KG1 (cell line): ENCODE data around the gene SULT1A4.
"Not testable (repeated sequence)": the region's sequence is repeated elsewhere in the genome, so short reads cannot be mapped to it uniquely, and the experiment has no call there.

Experiments
- DNase-seq: peaks from one replicate; lab custom pipeline; 2025; lab: John Stamatoyannopoulos, UW

SULT1A4 gene

DNA sequence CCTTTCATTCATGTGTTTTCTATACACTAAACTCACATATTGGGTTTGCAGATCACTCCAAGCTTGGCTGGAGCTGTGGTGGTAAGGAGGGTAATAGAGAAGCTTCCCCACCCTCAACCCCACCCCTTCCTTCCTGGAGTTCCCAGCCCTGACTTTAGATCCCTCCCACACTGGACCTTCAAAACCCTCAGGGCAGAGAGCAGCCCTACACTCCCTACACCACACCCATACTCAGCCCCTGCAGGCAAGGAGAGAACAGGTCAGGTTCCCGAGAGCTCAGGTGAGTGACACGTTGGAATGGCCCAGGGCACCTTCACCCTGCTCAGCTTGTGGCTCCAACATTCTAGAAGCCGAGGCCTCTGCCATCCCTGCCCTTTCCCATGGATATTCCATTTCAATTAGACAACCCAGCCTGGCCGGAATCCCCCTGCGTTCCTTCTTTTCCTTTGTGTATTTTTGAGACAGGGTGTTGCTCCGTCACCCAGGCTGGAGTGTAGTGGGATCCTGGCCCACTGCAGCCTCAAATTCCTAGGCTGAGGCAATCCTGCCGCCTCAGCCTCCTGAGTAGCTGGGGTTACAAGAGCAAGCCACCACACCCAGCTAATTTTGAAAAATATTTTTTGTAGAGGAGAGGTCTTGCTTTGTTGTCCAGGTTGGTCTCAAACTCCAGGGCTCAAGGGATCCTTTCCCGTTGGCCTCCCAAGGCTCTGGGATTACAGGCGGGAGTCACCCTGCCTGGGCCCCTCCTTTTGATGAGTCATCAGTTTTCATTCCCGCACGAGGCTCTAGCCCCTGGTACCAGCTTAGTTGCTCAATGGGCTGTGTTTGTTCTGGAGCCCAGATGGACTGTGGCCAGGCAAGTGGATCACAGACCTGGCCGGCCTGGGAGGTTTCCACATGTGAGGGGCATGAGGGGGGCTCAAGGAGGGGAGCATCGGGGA, at the start of gene SULT1A4:
Gene SULT1A4, plus strand, starts transcription at position 208 of the 941 bp plus-strand sequence. CDS start 1,473 bp downstream, outside the sequence.
- not testable (repeated sequence) for DNase-seq

GRCh38 chr16:29423587-29423986, 36.1 kb upstream of the SULT1A4 start:
- not testable (repeated sequence) for DNase-seq

GRCh38 chr16:29425390-29425789, 34.3 kb upstream of the SULT1A4 start:
- DNase-seq, result not testable (repeated sequence)

DNA sequence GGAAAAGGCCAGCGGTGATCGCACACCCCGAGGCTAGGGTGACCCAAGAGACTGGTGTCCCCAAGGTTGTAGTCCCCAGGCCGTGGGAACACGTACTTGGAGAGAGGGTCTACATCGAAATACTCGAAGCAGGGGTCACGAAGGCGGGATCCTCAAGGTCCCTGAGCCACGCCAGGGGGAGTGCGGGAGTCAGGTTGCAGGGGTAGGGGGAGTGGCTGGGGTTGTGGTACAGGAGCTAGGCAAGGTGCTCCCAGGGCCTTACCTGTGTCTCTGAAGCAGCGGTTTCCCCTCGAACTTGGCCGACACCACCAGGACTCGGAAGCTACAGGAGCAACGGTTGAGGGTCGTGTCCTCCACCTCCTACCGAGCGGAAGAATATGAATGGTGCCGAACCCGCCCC, 6.0 kb upstream of the SULT1A4 start:
- DNase-seq, result not testable (repeated sequence)

DNA sequence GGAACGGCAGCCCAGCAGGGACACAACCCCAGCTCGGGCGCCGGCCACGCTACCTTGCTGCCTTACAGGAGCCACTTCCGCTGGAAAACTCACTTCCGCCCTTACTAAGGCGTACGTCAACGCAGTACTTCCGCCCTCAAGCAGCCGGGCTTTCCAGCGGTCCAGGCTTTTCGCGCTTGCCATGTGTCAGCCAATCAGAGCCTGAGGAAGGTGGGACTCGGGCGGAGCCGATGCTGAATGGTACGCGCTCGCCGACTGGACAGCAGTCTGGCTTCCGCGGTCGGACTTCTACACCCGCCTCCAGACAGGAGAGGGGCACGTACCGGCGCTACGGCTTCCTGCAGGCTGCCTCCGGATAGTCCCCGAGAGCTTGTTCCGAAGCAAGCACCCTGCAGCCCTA, 5.4 kb upstream of the SULT1A4 start, which contains the start of the genes BOLA2 and SLX1B:
Gene BOLA2, minus strand, starts transcription at position 83 of the 400 bp plus-strand sequence. CDS start 98 bp downstream, outside the sequence.
Gene SLX1B, plus strand, starts transcription at position 265 of the 400 bp plus-strand sequence.
- not testable (repeated sequence) for DNase-seq

DNA sequence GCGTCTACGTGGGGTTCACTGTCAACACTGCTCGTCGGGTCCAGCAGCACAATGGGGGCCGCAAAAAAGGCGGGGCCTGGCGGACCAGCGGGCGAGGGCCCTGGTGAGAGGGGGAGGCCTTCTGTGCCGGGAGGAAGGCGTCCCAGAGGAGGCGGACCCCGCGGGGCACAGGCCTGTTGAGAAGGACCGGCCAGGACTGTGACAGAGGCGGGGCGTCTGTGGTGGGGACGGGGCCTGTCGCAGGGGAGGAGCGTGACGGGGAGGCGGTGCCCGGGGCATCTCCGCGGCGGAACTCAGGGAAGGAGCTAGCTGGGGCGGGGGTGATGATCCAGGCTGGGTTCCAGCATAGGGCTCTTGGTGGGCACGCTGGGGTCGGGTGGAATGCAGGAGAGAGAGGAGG, 4.9 kb upstream of the SULT1A4 start:
- not testable (repeated sequence) for DNase-seq

DNA sequence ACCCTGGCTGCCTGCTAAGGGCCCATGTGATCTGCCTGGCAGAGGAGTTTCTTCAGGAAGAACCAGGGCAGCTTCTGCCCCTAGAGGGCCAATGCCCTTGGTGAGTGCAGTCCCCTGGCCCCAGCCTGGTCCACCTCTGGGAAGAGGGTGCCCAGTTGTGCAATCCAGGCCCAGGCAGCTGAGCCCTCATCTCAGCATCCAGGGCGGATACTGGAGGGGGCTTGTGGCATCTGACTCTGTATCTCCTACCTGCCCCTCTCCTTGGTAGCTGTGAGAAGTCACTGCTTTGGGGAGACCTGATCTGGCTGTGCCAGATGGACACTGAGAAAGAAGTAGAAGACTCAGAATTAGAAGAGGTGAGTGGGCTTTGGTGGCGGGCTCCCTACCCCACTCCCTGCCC, 2.1 kb upstream of the SULT1A4 start:
- not testable (repeated sequence) for DNase-seq

DNA sequence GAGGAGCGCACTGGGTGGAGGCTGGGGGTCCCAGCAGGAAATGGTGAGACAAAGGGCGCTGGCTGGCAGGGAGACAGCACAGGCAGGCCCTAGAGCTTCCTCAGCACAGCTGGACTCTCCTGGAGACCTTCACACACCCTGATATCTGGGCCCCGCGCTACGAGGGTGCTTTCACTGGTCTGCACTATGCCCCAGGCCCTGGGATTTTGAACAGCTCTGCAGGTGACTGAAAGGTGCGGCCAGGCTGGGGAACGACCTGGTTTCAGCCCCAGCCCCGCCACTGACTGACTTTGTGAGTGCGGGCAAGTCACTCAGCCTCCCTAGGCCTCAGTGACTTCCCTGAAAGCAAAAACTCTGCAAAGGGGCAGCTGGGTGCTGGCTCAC, 926 bp downstream of the SULT1A4 start:
- not testable (repeated sequence) for DNase-seq

- DNase-seq, result not testable (repeated sequence)
Measured at GRCh38 chr16:29465985-29466824, 6.5 kb downstream of the SULT1A4 start.

- DNase-seq, result not testable (repeated sequence)
Measured at GRCh38 chr16:29466904-29467303, 7.2 kb downstream of the SULT1A4 start.

- not testable (repeated sequence) for DNase-seq
Measured at GRCh38 chr16:29467654-29468366, 8.1 kb downstream of the SULT1A4 start.

GRCh38 chr16:29469660-29470059, 9.9 kb downstream of the SULT1A4 start:
- not testable (repeated sequence) for DNase-seq

- DNase-seq, result not testable (repeated sequence)
Measured at GRCh38 chr16:29472065-29472464, 12.4 kb downstream of the SULT1A4 start.

- DNase-seq, result not testable (repeated sequence)
Measured at GRCh38 chr16:29482276-29482675, 22.6 kb downstream of the SULT1A4 start.

DNA sequence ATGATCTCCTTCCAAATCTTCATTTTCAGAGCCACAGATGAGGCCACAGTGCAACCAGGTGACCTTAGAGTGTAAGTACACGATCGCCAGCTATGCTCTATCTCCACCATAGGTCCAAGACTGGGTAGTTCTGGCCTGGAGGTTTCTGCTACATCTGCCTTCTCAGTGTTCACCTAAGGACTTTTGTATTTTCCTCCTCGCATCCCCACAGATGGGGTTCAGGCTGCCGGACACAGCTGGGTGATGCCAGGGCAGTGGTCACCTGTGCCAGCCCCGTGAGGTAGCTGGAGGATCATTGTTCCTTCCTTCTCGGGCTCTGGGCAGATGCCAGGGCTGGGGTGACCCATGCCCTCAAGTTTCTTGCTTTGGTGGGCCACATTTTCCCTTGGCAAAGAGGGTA, 46.6 kb downstream of the SULT1A4 start, which contains the start of gene NPIPB12:
Gene NPIPB12, minus strand, starts transcription at position 101 of the 400 bp plus-strand sequence.
- not testable (repeated sequence) for DNase-seq
